ENCODE results near the gene ETHE1.

DNA sequence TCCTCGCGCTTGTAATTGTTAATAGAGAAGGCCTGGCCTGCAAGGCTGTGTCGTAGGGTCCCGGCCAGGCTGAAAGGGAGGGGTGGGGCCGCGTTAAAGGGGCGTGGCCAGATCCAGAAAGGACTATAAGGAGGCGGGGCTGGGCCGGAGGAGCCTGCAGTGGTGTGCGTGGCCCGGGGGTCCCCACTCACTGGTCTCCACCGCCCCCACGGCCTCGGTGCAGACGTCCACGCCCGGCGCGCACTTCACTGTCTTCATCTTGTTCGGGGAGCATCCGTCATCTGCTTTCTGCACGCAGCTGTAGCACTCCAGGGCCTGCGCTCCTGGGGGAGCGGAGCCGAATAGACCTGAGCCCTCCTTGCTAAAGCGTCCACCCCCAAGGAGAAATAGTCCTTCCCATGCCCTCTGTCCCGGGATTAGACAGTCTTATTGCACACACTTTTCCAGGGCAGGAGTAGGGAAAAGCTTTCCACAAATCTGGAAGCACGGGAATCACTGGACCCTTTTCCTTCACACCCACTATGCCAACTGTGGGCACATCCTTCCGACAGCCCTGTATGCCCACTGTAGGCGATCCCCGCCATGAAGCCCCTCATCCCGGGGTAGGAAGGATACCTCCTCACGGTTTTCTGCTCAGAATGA, 62.7 kb downstream of the ETHE1 start:
- TF ChIP-seq, protein P1, sequence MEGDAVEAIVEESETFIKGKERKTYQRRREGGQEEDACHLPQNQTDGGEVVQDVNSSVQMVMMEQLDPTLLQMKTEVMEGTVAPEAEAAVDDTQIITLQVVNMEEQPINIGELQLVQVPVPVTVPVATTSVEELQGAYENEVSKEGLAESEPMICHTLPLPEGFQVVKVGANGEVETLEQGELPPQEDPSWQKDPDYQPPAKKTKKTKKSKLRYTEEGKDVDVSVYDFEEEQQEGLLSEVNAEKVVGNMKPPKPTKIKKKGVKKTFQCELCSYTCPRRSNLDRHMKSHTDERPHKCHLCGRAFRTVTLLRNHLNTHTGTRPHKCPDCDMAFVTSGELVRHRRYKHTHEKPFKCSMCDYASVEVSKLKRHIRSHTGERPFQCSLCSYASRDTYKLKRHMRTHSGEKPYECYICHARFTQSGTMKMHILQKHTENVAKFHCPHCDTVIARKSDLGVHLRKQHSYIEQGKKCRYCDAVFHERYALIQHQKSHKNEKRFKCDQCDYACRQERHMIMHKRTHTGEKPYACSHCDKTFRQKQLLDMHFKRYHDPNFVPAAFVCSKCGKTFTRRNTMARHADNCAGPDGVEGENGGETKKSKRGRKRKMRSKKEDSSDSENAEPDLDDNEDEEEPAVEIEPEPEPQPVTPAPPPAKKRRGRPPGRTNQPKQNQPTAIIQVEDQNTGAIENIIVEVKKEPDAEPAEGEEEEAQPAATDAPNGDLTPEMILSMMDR (IDR thresholded peaks at IDR 0.05), result no peak
- no peak for TF ChIP-seq ZFX (IDR thresholded peaks at IDR 0.05; ENCODE audit: borderline replicate concordance)

Measured in 22Rv1 (cell line).